AG08395 (cell line): Measurements from ENCODE around the gene UVSSA.

ENCODE experiments used
- DNase-seq: peaks from one replicate; pipeline ENCODE4 v3.0.0; 2012; ENCODE audit warnings: mixed read lengths, low spot score

UVSSA gene, protein sequence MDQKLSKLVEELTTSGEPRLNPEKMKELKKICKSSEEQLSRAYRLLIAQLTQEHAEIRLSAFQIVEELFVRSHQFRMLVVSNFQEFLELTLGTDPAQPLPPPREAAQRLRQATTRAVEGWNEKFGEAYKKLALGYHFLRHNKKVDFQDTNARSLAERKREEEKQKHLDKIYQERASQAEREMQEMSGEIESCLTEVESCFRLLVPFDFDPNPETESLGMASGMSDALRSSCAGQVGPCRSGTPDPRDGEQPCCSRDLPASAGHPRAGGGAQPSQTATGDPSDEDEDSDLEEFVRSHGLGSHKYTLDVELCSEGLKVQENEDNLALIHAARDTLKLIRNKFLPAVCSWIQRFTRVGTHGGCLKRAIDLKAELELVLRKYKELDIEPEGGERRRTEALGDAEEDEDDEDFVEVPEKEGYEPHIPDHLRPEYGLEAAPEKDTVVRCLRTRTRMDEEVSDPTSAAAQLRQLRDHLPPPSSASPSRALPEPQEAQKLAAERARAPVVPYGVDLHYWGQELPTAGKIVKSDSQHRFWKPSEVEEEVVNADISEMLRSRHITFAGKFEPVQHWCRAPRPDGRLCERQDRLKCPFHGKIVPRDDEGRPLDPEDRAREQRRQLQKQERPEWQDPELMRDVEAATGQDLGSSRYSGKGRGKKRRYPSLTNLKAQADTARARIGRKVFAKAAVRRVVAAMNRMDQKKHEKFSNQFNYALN

DNA sequence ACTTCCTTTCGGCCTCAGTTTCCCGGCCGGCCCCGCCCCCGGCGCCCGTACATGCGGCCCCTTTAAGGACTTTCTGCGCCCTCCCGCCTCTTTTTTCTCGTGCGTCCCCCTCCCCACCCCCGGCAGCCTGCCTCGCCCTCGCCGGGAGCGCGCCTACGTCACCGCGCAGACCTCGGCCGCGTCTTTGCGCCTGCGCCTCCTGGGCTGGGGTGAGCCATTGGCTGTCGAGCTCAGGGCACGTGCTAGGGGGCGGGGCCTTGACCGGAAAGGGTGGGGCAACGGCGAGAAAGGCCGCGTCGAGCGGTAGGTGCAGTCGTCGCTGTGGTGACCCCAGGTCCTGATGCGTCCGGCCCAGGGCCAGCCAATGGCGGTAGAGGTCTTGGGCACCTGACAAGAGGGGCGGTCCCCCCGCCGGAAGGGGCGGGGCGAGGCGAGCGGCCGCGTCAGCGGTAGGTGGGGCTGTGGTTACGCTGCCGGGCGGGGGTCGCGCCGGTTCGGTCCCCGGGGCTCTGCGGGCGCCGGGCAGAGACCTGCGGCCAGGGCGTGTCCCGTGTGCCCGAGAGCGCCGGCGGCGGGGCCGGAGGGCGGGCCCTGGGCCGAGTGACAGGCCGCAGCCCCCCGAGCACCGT, at the start of gene UVSSA:
Gene UVSSA (plus strand): TSS at position 428 of the 629 bp plus-strand sequence. CDS start 884 bp downstream, outside the sequence.
- peak; percentile 100 for DNase-seq

DNA sequence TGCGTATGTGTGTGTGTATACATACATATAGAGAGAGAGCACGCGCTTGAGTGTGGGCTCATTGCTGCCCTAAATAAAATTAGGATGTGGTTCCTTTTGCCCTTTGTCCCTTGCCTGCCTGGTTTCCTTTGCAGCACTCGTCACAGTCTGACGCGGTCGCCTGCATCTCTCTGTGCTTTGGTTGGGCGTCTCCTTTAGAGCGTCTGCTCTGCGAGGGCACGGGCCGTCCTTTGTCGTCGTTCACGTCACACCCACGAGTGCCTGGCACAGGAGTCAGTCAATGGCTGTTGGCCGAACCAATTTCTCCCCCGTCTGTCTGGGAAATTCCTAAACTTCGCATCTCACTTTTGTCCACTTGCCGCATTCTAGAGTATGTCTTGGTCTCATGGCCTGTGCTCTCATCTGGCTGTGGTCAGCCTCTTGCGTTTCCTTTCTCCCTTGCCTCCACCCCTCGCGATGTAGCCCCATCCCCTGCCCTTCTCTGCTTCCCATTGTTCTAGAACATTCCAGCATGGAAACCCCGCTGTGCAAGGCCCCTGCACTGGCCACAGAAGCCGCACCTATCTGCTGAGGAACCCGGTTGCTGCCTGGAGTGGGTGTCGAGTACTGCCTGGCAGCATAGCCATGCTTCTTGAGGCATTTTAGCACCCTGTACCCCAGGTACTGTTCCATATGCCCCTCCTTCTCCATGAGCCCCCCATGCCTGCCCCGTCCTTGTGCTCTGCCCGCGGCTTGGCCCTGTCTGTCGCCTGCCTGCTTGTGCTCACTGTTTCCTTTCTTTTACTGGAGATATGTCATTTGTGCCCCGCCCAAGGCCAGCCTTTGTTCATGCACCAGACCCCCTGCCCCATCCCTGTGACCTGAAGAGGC, 49.3 kb upstream of the UVSSA start:
- no peak for DNase-seq

DNA sequence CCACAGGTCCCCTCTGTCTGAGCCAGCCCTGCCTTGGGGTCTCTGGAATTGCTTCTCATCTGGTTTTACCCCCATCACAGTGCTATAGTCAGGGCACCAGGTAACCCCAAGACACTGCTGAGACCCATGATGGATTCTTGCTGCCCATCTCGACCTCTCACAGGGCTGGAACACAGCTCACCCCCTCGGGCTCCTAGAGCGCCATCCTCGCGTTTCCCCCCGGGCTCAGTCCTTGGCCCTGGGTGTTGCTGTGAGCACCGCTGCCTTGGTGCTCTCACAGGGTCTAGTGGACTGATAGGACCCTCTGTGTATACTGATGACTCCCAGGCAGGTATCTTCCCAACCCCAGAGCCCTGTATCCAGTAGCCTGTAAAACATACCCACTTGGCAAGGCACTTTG, 48.5 kb upstream of the UVSSA start:
- DNase-seq, result no peak

DNA sequence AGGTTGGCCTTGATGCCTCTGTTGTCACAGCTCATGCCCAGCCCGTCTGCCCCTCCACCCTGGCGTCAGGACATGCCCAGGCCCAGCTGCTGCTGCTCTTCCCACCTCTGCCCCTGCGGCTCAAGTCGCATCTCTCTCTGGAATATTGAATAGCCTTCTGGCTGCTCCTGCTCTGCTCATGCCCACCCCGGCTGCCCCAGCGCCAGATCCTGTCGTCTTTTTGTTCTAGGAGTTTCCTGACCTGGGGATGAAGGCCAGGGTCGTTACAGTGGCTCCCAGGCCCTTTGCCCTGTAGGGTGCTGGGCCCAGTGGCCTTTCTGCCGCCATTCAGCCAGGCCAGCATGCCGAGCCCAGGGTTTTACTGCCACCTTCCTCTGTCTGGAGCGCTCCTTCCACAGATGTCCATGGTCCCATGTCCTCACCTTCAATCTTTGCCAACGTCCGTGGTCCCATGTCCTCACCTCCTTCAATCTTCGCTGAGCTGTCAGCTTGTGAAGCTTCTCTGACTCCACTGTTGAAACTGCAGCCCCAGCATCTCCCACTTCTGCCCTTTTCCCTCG, 47.6 kb upstream of the UVSSA start:
- no peak for DNase-seq

DNA sequence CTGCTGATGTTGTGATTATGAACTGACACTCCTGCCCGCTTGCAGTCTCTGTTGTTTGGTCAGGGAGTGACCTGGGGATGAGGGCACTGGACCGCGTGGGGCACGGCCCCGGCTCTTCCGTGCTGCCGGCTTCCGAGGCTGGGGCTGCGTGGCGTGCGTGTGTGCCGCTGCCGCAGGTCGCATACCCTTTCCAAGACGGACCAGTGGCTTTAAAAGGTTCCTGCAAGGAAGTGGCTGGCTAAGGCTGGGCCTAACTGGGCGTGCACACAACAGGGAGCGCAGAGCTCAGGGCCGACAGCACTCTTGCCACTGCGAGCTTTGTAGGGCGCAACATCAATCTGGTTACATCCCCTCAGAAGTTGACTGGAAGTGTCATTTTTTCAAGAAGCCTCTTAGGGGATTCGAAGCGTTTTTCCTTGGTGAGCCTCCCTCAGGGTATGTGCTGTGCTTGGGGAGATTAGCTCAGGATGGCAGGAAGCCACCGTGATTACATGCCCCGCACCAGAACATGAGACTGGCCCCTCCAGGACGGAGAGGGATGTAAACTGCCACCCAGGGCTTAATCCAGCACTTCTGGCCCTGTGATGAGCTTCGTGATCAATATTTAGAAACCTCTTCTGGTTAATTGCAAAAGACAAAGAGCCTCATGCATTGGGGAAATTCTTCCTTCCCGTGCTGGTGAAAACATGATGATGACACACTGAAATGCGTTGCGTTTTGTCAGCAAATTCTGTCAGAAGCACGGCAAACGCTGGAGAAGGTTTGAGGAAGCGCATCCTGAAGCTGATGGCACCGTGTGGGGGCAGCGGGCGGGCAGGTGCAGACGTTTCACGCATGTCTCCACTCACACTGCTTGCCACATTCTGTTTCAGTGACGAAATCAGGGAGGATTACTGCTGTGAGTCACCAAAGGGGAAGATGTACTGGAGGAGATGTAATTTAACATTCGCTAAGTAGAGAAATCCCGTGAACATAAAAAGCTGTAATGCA, 46.2 kb upstream of the UVSSA start:
- DNase-seq, result peak; percentile 45

DNA sequence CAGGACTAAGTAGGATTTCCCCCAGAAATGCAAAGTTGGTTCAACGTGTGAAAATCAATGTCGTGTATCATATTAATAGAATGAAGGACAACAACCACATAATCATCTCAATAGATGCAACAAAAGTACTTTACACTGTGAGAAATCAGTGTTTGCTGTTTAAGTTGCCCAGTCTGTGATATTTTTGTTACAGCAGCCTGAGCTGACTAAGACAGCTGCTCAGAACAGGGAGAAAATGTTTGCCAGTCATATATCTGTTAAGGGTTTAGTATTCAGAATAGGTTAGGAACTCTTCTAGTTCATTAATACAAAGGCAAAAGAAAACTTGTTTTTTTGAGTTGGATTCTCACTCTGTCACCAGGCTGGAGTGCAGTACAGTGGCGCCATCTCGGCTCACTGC, 44.8 kb upstream of the UVSSA start:
- no peak for DNase-seq

DNA sequence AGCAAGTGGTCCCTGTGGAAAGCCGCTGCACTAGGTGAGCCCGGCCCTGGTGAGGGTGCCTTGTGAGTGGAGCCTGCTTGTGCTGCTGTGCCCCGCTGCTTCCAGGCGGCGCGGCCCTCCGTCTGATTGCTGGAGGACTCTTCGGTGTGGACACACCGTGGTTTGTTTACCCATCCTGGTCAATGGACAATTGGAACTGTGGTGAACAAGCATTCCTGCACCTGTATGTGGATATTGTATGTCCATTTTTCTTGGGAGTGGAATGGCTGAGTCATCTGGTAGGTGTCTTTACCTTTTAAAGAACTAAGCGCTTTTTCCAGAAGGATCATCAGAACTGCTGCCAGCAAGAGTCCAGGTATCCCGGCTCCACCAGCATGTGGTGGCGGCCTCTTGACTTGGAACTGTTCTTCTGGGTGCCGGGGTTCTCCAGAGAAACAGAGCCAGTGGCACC, 41.7 kb upstream of the UVSSA start:
- no peak for DNase-seq

DNA sequence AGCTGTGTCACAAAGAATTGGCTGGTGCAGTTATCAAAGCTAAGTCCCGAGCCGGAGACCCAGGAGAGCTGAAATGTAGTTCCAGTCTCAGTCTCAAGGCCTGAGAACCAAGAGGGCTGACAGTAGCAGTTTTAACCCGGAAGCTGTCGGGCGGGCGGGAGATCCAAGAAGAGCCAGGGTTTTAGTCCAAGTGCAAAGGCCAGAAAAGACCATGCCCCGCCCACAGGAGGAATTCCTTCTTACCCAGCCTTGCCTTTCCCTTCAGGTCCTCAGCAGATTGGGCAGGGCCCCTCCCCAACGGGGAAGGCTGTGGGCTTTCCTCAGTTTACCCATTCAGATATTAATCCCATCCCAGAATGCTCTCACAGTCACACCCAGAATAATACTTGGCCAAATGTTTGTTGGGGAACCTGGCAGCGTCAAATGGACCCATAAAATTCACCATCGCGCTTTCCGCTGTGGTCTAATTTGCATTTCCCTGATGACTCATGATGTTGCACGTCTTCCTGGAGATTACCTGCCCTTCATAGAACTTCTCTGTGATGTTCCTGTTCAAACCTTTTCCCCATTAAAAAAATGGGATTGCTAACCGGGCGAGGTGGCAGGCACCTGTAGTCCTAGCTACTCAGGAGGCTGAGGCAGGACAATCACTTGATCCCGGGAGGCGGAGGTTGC, 41.1 kb upstream of the UVSSA start:
- DNase-seq, result no peak

DNA sequence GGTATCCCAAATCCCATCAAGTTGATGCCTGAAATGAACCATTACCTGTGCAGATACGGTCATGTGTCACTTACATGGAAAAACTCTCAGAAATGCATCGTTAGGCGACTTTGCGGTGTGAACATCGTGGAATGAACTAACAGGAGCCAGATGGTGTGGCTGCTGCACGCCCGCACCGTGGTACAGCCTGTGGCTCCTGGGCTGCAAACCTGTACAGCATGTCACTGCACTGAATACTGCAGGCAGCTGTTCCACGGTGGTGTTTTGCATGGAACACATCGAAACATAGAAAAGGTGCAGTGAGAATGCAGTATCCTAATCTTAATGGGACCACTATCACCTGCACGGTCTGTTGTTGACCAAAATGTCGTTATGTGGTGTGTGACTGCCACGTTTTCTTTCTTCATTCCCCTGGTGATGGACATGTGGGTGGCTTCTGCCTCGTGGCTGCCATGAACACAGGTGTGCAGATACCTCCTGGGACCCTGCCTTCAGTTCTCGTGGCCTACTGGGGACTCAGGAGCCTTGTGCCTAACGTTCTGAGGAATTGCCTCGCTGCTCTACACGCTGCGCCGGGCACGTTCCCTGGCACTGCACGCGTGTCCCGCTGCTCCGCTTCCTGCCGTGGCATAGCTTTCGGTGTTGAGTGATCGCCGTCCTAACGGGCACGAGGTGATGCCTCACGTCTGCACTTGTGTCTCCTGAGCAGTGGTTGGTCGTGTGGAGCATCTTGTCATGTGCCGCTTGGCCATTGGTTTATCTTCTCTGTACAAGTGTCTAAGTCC, 38.9 kb upstream of the UVSSA start:
- no peak for DNase-seq

DNA sequence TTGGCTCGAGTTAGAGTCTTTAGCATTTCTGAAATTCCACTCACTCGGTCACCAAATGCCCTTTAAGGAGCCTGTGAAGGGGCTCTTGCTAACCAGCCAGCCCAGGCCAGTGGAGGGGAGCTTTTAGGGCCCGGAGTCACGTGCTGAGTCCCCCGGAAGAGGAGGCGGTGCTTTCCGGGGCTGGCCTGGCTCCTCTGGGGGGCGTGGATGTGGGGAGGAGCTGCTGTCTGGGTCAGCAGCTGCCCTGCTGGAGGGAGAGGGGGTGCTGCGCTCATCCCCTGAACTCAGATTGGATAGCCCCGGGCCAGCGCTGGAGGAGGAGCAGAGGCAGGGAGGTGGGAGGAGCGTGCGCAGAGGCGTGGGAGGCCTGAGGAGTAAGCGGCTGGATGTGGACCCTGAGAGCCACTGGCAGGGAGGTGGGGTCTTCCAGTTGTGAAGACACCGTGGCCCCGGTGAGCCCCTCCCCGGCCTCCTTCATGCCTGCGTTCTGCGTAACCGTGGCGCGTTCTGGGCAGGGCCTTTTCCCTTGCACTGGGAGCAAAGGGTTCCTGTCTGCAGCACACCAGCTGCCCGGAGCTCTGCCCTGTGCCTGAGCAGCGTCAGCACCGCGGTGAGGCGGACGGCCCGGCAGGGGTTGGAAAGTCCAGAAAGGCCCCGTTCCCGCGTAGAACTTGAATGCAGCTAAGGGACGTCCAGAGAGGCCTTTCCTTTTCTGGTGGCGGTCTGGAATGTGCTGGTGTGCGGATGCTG, 37.6 kb upstream of the UVSSA start:
- peak; percentile 99 for DNase-seq

DNA sequence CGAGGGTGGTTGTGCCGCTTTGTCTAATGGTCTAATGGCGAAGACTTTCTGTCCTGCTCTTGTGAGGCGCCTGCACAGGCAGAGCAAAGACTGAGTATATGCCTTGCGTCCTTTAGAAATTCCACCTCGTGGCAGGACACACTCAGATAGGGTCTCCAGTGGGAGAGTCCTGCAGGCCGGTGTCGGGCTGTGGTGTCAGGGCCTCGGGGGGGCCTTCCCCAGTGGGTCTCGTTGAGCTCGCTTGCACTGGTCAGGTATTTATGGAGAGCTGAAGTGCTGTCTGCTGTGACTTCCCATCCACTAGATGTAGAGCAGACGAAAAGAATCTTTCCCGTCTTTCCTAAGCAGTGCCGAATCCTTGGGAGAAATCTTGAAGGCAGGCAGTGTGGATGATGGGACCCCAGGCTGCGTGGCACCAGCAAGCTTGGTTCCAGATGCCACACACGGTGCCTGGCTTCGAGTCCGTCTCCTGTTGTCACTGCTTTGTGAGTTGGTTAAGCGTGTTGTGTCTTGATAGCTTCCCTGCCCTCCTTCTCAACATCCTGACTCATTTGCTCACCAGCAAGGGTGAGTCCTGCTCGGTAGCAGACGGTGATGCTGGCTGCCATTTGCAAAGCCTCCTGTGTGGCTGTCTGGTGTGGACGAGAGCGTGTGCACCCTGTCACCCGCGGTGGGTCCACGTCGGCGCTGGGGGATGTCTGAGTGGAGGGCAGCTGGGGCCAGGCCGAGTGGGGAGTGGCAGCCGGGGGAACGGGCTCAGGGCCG, 36.8 kb upstream of the UVSSA start:
- DNase-seq, result no peak

DNA sequence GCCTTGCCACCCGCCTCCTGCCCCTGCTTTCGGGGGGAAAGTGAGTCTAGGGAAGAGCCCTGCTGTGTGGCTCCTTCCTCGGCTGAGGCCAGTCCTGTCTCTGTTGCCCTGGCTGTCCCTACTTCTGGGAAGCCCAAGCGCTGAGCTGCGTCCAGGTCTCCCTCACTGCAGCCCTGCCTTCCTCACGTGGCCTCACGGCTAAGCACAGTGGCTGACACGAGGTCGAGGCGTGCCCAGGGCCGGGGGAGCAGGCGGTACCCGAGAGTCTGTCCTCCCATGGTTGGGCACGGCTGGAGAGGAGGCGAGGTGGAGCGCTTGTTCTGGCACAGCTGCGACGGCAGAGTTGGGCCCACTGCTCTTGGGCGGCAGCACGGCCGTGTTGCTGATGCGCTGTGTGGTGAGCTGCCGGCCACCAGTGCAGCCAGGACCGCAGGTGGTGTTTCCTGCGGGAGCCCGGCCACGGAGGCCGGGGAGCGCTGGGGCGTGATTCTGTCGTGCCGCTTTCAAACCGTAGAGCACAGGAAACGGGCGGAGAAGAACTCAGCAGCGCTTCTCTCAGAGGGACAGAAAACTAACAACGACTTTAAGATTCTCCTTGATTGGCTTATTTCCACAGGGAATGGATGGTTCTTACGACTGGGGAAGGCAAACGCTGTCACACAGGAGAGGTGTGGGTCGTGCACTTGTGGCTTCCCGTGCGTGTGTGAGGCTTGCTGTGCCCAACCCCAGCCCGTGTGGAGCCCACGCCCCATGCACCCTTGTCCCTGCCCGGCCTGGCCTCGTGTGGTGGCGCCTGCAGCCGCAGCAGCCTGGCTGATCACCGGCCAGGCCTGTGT, 36.0 kb upstream of the UVSSA start:
- no peak for DNase-seq

DNA sequence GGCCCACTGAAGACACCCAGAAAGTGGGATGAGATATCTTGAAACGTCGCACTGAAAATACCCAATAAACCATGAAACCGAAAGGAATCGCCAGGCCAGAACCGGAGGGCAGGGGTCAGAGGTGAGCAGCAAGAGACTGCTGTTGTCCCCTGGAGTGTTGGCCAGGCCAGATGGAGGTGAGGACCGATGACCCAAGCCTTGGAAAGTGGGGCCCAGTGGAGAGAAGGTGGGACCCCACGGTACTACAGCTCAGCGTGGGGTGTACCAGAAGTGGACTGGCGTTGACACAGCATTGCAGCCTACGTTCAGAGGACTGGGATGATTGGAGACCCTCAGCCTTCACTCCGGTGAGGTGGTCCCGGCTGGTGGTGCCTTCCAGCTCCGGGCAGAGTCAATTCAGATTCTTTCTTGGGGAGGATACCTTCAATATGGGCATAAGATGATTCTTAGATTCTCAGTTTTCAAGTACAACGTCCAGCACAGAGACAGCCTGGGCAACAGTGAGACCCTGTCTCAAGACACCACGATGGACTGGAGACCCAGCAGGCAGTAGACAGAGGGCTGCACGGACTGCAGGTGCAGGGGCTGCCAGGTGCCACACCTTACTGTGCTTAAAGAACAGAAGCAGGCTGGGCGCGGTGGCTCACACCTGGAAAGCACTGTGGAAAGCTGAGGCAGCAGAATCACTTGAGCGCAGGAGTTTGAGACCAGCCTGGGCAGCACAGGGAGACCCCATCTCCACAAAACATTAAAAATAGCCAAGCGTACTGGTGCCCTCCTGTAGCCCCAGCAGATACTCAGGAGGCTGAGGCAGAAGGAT, 34.0 kb upstream of the UVSSA start:
- DNase-seq, result no peak

DNA sequence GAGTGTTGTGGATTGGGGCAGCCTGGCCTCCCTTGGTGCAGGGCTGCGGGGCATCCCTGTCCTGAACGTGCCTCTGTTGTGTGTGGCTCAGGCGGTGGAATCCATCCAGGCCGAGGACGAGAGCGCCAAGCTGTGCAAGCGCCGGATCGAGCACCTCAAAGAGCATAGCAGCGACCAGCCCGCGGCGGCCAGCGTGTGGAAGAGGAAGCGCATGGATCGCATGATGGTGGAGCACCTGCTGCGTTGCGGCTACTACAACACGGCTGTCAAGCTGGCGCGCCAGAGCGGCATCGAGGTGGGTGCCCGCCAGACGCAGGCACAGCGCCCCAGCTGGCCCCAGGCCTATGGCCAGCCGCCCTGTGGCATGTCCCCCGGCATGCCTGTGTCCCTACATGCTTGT, 31.7 kb upstream of the UVSSA start:
- no peak for DNase-seq

DNA sequence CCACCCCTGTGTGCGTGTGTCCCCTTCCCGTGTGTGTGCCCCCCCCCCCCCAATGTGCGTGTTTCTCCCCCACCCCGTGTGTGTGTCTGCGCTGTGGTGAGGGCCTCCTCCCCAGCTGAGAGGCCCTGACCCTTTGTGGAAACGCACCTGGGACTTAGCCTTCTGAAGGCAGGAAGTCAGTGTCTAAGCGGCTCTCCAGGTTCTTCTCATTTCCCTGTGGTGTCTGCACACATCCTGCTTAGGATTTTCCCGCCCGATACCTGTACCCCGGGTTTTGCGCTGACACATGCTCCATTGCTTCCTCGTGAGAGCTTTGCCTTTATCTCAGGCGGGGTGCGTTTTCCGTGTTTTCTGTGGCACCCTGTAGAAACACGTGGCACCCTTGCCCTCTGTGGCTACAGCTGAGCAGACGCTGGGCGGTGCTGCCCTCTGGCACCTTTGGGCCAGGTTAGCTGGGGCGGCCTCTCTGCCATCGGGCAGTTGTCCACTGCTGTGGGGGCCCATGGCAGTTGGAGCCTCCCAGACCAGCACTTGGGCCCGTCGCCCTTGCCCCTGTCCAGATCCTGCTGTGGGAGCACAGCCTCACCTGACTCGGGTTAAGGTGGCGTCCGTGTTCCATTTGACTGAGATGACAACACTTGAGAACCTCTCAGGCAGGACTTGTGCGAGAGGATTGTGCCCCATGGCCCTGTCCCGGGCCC, 31.0 kb upstream of the UVSSA start:
- no peak for DNase-seq
